Measurements from ENCODE around the gene AGTRAP. TPM values are rescaled to one million over a fixed set of nuclear protein-coding genes. Genes with fewer than 3 reads are reported as not detected.

Gene AGTRAP
- total and polyA plus RNA-seq, 2 donors (not counting 1 experiment from before 2014, with no cell fraction given): 25.5 to 58.8 TPM

GRCh38 chr1:11759791-11760190 is 23.9 kb downstream of the AGTRAP start:
- no peak overlapping the region for H3K27ac ChIP-seq (ENCODE audit: insufficient read depth, low read length)
- no peaks in the 10 kb centered on the region for H3K4me1 ChIP-seq (ENCODE audit: control insufficient read depth, extremely low read depth, insufficient read depth, low read length)
- no peaks in the 10 kb centered on the region for H3K9me3 ChIP-seq (ENCODE audit: control insufficient read depth, insufficient read depth, low read depth, low read length)
- no peak overlapping the region for H3K4me3 ChIP-seq (replicated peaks in 1 of 4; ENCODE audit: control extremely low read depth in 1 of 4, insufficient read depth in 1 of 4, low read depth in 3 of 4, low read length in 4 of 4)
- no peak overlapping the region for H3K9ac ChIP-seq (ENCODE audit: insufficient read depth, low read length)
- TF ChIP-seq EZH2 (IDR thresholded peaks at IDR 0.05; ENCODE audit: low read length, missing control alignments) (no peak), CTCF (conservative IDR thresholded peaks at IDR 0.05 in 1 of 2, IDR thresholded peaks at IDR 0.05 in 1 of 2; ENCODE audit: low read depth in 1 of 2, low read length in 2 of 2) (no peak)
- no peak overlapping the region for H2AFZ ChIP-seq (ENCODE audit: low read length)
- no peak overlapping the region for H3K4me2 ChIP-seq (ENCODE audit: extremely low read depth, insufficient read depth, low read length)
- H3K79me2 ChIP-seq (ENCODE audit: control insufficient read depth, insufficient read depth, low read length): no peaks in the 10 kb centered on the region
- no peaks in the 10 kb centered on the region for H3K36me3 ChIP-seq (ENCODE audit: control insufficient read depth, insufficient read depth, low read length)
- H4K20me1 ChIP-seq (ENCODE audit: control insufficient read depth, extremely low read depth, insufficient read depth, low read length): no peaks in the 10 kb centered on the region
- no peak for DNase-seq (ENCODE audit: low read depth in 2 of 2)
- H3K27me3 ChIP-seq (ENCODE audit: control insufficient read depth, insufficient read depth, low read length): peaks cover 11% of the 10 kb centered on the region

GRCh38 chr1:11761285-11761684 is 25.3 kb downstream of the AGTRAP start:
- Histone ChIP-seq H3K36me3 (ENCODE audit: control insufficient read depth, insufficient read depth, low read length) (no peaks in the 10 kb centered on the region), H3K9ac (ENCODE audit: insufficient read depth, low read length) (no peak overlapping the region), H3K79me2 (ENCODE audit: control insufficient read depth, insufficient read depth, low read length) (no peaks in the 10 kb centered on the region), H3K27ac (ENCODE audit: insufficient read depth, low read length) (no peak overlapping the region), H3K4me2 (ENCODE audit: extremely low read depth, insufficient read depth, low read length) (no peak overlapping the region), H3K27me3 (ENCODE audit: control insufficient read depth, insufficient read depth, low read length) (peaks cover 8% of the 10 kb centered on the region), H3K9me3 (ENCODE audit: control insufficient read depth, insufficient read depth, low read depth, low read length) (no peaks in the 10 kb centered on the region), H3K4me1 (ENCODE audit: control insufficient read depth, extremely low read depth, insufficient read depth, low read length) (no peaks in the 10 kb centered on the region), H3K4me3 (replicated peaks in 1 of 4; ENCODE audit: control extremely low read depth in 1 of 4, insufficient read depth in 1 of 4, low read depth in 3 of 4, low read length in 4 of 4) (no peak overlapping the region), H4K20me1 (ENCODE audit: control insufficient read depth, extremely low read depth, insufficient read depth, low read length) (no peaks in the 10 kb centered on the region), H2AFZ (ENCODE audit: low read length) (no peak overlapping the region)
- TF ChIP-seq EZH2 (IDR thresholded peaks at IDR 0.05; ENCODE audit: low read length, missing control alignments): no peak
- no peak for TF ChIP-seq CTCF (conservative IDR thresholded peaks at IDR 0.05 in 1 of 2, IDR thresholded peaks at IDR 0.05 in 1 of 2; ENCODE audit: low read depth in 1 of 2, low read length in 2 of 2)
- no peak for DNase-seq (ENCODE audit: low read depth in 2 of 2)

- Histone ChIP-seq H3K9me3 (ENCODE audit: control insufficient read depth, insufficient read depth, low read depth, low read length) (no peaks in the 10 kb centered on the region), H3K4me3 (replicated peaks in 1 of 4; ENCODE audit: control extremely low read depth in 1 of 4, insufficient read depth in 1 of 4, low read depth in 3 of 4, low read length in 4 of 4) (no peak within 1 kb of the TSS), H3K9ac (ENCODE audit: insufficient read depth, low read length) (no peak within 1 kb of the TSS), H3K79me2 (ENCODE audit: control insufficient read depth, insufficient read depth, low read length) (no peaks in the 10 kb centered on the region), H3K4me2 (ENCODE audit: extremely low read depth, insufficient read depth, low read length) (no peak within 1 kb of the TSS), H3K27ac (ENCODE audit: insufficient read depth, low read length) (no peak within 1 kb of the TSS), H4K20me1 (ENCODE audit: control insufficient read depth, extremely low read depth, insufficient read depth, low read length) (no peaks in the 10 kb centered on the region), H3K36me3 (ENCODE audit: control insufficient read depth, insufficient read depth, low read length) (no peaks in the 10 kb centered on the region), H3K27me3 (ENCODE audit: control insufficient read depth, insufficient read depth, low read length) (peaks cover 8% of the 10 kb centered on the region), H2AFZ (ENCODE audit: low read length) (no peak within 1 kb of the TSS), H3K4me1 (ENCODE audit: control insufficient read depth, extremely low read depth, insufficient read depth, low read length) (no peaks in the 10 kb centered on the region)
- no peak for DNase-seq (ENCODE audit: low read depth in 2 of 2)
- no peak for TF ChIP-seq EZH2 (IDR thresholded peaks at IDR 0.05; ENCODE audit: low read length, missing control alignments)
- TF ChIP-seq CTCF (conservative IDR thresholded peaks at IDR 0.05 in 1 of 2, IDR thresholded peaks at IDR 0.05 in 1 of 2; ENCODE audit: low read depth in 1 of 2, low read length in 2 of 2): no peak
Measured at GRCh38 chr1:11761988-11762406, 26.1 kb downstream of the AGTRAP start, which contains the start of gene C1orf167. Gene C1orf167, plus strand, starts transcription at chr1:11762193. Its CDS starts 2,208 bp downstream, at chr1:11764401.

All from fibroblast of lung (primary cell).